Tibial artery (tissue), 4 donors: Measurements from ENCODE around the gene MYO9A.

ENCODE experiments used
- DNase-seq, 2 donors: peaks; one replicate each; pipeline ENCODE4 v3.0.0-alpha.2; 2019
- H3K27ac ChIP-seq, 2 donors: fragments of 200-600 bp; sonication (generic) in 1 of 2; 1 replicate in 1 of 2; 2 replicates in 1 of 2; pipeline ENCODE4 v1.5.1; 2018 to 2019; ENCODE audit warnings: mild to moderate bottlenecking in 1 of 2
- H3K27me3 ChIP-seq, 2 donors: fragments of 200-600 bp; sonication (generic) in 1 of 2; one replicate each; pipeline versions ENCODE4 v1.5.1 to v1.6.0; 2016 to 2019
- H3K36me3 ChIP-seq, 3 donors: fragments of 200-600 bp; sonication (generic) in 2 of 3; one replicate each; pipeline ENCODE4 v1.5.1; 2016 to 2019; ENCODE audit warnings: mild to moderate bottlenecking in 2 of 3
- H3K4me1 ChIP-seq, 4 donors: fragments of 200-600 bp; sonication (generic) in 2 of 4; 1 replicate in 3 of 4; 2 replicates in 1 of 4; pipeline ENCODE4 v1.5.1; 2016 to 2019
- H3K4me3 ChIP-seq, 2 donors: fragments of 200-600 bp; sonication (generic) in 1 of 2; 1 replicate in 1 of 2; 2 replicates in 1 of 2; pipeline ENCODE4 v1.5.1; 2018 to 2019; ENCODE audit warnings: mild to moderate bottlenecking in 2 of 2
- H3K9me3 ChIP-seq, 3 donors: fragments of 200-600 bp; sonication (generic) in 1 of 3; one replicate each; pipeline ENCODE4 v1.5.1; 2016 to 2019
- CTCF ChIP-seq, 2 experiments: fragments of 200-600 bp in 1 of 2; fragments of 450-650 bp in 1 of 2; IDR thresholded peaks; one replicate each; pipeline ENCODE4 v1.5.1; 2017 to 2019; ENCODE audit warnings: antibody characterized with exemption in 2 of 2, mild to moderate bottlenecking in 1 of 2, moderate library complexity in 1 of 2
- intact Hi-C: fragments of 100-400 bp; cut with DNase I; formaldehyde crosslinking; loops from one replicate; pipeline ENCODE4 v1.15.0; 2023; ENCODE audit warnings: low total_unique reads

Gene MYO9A

GRCh38 chr15:71937650-71938311 lies 180.2 kb downstream of the MYO9A start:
- no peak overlapping the region for H3K4me3 ChIP-seq
- DNase-seq, result no peak
- no peak for TF ChIP-seq CTCF (IDR thresholded peaks at IDR 0.05)
- no peak overlapping the region for H3K27ac ChIP-seq
- H3K9me3 ChIP-seq, result no peaks in the 10 kb centered on the region
- peaks cover 17 to 31% (median 29%) of the 10 kb centered on the region in 3 donors for H3K36me3 ChIP-seq
- intact Hi-C loops, result no loop called here
- no peaks in the 10 kb centered on the region for H3K4me1 ChIP-seq
- no peaks in the 10 kb centered on the region for H3K27me3 ChIP-seq

GRCh38 chr15:71934446-71934845 lies 183.5 kb downstream of the MYO9A start:
- intact Hi-C loops, result no loop called here
- DNase-seq, result no peak

GRCh38 chr15:71932689-71933088 lies 185.3 kb downstream of the MYO9A start:
- Histone ChIP-seq H3K9me3 (peaks cover 0 to 8% (median 7%) of the 10 kb centered on the region in 3 donors), H3K36me3 (peaks cover 40 to 61% (median 59%) of the 10 kb centered on the region in 3 donors), H3K27ac (no peak overlapping the region), H3K4me1 (no peaks in the 10 kb centered on the region), H3K27me3 (no peaks in the 10 kb centered on the region), H3K4me3 (no peak overlapping the region)
- intact Hi-C loops, result no loop called here
- TF ChIP-seq CTCF (IDR thresholded peaks at IDR 0.05), result no peak
- no peak for DNase-seq

More at GRCh38 chr15:71934446-71934845, 183.5 kb downstream of the MYO9A start:
- H3K27me3 ChIP-seq, result no peaks in the 10 kb centered on the region
- no peak overlapping the region for H3K27ac ChIP-seq
- H3K4me1 ChIP-seq, result no peaks in the 10 kb centered on the region
- H3K4me3 ChIP-seq, result no peak overlapping the region
- H3K9me3 ChIP-seq, result peaks cover 0 to 8% (median 7%) of the 10 kb centered on the region in 3 donors
- TF ChIP-seq CTCF (IDR thresholded peaks at IDR 0.05), result no peak
- peaks cover 40 to 59% (median 58%) of the 10 kb centered on the region in 3 donors for H3K36me3 ChIP-seq

- intact Hi-C loops, result no loop called here
- Histone ChIP-seq H3K9me3 (peaks cover 0 to 8% (median 7%) of the 10 kb centered on the region in 3 donors), H3K36me3 (peaks cover 46 to 67% (median 59%) of the 10 kb centered on the region in 3 donors)
Measured at GRCh38 chr15:71931261-71931660, 186.7 kb downstream of the MYO9A start.

GRCh38 chr15:71925145-71925544 lies 192.8 kb downstream of the MYO9A start:
- no peak for DNase-seq
- intact Hi-C loops, result no loop called here
- no peak for TF ChIP-seq CTCF (IDR thresholded peaks at IDR 0.05)
- Histone ChIP-seq H3K36me3 (peaks cover 2 to 13% (median 6%) of the 10 kb centered on the region in 3 donors), H3K27me3 (no peaks in the 10 kb centered on the region), H3K4me1 (no peaks in the 10 kb centered on the region), H3K4me3 (no peak overlapping the region), H3K9me3 (no peaks in the 10 kb centered on the region), H3K27ac (no peak overlapping the region)

More at GRCh38 chr15:71931261-71931660, 186.7 kb downstream of the MYO9A start:
- no peak for DNase-seq
- TF ChIP-seq CTCF (IDR thresholded peaks at IDR 0.05), result no peak
- Histone ChIP-seq H3K27ac (no peak overlapping the region), H3K4me1 (no peaks in the 10 kb centered on the region), H3K27me3 (no peaks in the 10 kb centered on the region), H3K4me3 (no peak overlapping the region)
